Umbilical cord (tissue), 2 donors: ENCODE measurements around the gene GAGE10. TPM values are rescaled to one million over a fixed set of nuclear protein-coding genes. Genes with fewer than 3 reads are reported as not detected.

Experiments
- DNase-seq: peaks from one replicate; pipeline ENCODE4 v3.0.0-alpha.2; 2015; ENCODE audit warnings: low spot score
- total RNA-seq: library from RNA; depleted of rRNA; stranded (reverse); fragments of >200 nt; gene quantifications from one replicate; pipeline ENCODE4 v1.2.3, GENCODE V29; 2014; ENCODE audit warnings: low replicate concordance; ENCODE audit not compliant: insufficient read depth

Gene GAGE10
- total RNA-seq: not detected

DNA sequence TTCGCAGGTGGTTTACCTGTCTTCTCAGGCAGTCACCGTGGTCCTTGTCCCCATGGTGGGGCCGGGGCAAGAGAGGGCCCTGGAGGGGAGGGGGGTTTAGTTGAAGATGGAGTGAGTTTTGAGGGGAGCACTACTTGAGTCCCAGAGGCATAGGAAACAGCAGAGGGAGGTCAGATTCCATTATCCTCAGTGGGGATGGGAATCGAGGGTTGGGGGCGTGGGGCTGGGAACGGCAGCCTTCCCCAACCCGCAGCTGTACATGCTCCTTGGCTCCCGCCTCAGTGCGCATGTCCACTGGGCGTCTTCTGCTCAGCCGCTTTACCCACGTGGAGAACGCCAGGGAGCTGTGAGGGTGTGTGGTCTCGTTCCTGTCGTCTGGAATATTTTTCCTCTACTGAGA is at the start of gene GAGE10:
TSS of gene GAGE10 (plus strand) at position 301 of the 400 bp plus-strand sequence. CDS start 1,214 bp downstream, outside the sequence.
- no peak for DNase-seq

DNA sequence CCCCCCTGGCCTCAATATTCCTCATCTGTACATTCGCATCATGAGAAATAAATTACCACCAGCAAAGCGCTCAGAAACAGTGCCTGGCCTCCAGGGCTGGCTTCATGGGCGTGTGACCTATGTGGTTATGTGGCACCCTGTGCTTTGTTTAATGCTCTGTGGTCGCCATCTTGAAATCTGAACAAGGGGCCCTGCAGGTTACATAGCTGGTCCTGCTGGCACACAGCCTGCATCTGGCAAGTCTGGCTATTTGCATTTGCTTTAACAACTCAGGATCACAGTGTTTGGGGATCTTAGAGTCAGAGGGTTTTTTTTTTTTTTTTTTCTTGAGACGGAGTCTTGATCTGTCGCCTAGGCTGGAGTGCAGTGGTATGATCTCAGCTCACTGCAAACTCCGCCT is 48.8 kb upstream of the GAGE10 start:
- DNase-seq: no peak

DNA sequence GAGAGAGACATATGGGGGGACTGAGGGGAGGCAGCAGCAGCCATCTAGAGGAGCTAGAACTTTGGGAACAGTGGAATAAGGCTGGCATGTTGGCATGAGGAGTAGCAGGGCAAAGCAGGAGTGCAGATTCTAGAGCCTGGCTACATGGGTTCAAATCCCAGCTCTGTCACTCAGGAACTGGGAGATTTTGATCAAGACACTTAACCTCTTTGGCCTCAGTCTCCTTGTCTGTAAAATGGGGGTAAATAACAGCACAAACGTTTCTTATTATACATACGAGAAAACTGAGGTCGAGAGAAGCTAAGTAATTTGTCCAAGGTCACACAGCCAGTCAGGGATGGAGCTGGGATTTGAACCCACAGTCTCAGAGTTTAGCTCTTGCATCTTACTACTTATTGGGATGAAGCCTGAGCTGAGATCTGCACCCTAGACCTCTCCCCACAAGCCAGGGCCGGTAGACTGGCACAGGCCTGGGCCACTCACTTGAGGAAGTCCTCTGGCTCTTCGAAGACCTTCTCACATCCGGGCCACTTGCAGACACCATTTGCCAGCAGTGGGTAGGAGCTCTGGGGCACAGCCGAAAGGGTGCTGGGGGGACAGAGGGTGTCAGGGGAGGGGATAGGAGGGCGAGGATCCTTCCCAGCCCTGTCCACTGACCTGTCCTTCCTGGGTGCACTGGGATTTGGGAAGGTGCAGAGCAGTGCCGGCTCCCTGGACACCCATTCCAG is 47.0 kb upstream of the GAGE10 start:
- no peak for DNase-seq

- DNase-seq: no peak
Observed at GRCh38 chrX:49257074-49257790, 46.2 kb upstream of the GAGE10 start.

DNA sequence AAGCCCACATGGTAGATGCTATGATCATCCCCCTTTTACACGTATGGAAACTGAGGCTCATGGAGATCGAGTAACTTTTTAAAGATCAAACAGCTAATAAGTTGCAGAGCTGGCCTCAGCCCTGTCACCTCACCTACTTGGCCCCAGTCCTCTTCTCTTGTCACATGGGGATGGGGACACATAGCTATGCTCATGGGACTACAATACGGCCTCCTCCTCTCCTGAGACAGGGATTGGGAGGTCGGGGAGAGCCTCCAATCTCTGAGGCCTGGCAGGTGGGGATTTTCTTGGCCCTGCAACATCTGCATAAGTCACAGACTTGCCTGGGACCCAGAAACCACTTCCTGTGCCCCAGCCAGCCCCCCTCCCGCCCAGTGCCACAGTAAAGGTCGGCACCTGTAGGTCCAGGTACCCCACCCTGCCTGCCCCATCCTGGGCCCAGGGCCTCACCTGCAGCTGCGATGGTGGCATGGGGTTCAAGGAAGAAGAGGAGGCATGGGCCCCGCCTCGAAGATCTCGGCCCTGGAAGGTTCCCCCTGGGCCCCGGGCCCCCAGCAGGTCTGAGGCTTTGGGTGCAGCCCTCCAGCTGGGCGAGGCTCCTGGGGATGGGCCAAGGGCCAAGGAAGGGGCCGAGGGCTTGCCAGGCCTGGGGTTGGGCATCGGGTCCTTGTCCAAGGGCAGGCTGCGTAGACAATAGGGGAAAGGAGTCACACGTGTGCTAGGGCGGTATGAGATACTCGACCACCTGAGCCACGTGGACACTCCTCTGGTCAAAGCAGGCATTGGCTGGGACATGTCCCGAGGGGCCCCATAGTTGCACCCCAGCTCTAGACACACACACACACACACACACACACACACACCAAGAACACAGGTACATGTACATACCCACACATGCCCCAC is 45.3 kb upstream of the GAGE10 start:
- DNase-seq: no peak

DNA sequence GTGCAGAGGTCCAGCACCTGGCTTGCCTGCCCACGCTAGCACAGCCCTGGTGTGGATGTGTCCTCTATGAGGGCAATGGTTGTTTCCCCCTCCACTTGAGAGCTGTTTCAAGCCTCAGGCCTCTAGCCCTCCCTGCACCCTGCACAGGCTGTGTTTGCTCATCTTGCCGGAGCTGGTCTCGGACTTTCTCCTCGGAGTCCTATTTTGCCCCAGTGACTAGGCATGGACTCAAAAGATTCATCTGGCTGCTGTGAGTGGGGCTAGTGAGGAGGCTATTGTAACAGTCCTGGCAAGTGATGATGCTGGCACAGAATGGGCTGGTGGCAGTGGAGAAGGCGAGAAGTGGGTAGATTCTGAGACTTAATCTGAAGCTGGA is 44.7 kb upstream of the GAGE10 start:
- no peak for DNase-seq

DNA sequence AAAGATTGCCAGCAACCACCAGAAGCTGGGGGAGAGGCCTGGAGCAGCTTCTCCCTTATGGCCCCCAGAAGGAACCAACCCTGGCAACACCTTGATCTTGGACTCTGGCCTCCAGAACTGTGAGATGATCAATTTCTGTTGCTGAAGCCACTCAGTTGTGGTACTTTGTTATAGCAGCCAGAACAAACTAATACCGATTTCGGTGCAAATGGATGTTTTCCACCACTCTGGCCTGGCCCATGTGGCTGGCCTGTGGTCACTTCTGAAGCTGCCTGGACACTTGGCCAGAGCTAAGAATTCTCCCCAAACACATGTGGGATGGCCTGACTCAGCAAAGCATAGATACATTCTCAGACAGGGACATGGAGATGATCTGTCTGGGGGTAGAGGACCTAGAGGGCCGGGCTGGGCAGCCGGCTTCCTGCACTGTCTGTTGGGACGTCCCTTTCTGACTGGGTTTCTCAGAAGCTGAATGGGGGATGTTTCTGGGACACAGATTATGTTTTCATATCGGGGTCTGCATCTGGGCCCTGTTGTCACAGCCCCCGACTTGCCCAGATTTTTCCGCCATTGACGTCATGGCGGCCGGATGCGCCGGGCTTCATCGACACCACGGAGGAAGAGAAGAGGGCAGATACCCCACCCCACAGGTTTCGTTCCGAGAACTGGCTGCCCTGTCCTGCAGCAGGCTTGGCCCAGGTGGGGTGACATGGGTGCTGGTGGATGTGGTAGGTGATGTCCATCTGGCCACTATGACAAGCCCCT is 43.0 kb upstream of the GAGE10 start:
- DNase-seq: no peak

DNA sequence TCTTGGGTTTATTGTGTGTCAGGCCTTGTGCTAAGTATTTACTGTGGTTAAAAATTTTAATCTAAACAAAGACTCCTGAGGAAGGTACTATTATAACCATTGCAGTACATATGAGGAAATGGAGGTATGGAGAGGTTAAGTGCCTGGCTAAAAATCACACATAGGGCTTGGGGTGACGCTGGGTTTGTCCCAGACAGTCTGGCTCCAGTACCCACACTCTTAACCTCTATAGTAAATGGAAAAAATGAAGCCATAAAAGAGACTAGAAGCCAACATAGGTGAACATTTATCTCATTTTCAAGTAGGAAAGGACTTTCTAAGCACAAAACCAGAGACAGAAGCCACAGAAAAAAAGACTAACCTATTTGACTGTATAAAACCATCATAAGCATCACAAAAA is 40.8 kb upstream of the GAGE10 start:
- DNase-seq: no peak

- DNase-seq: no peak
Observed at GRCh38 chrX:49263631-49264030, 39.8 kb upstream of the GAGE10 start.

DNA sequence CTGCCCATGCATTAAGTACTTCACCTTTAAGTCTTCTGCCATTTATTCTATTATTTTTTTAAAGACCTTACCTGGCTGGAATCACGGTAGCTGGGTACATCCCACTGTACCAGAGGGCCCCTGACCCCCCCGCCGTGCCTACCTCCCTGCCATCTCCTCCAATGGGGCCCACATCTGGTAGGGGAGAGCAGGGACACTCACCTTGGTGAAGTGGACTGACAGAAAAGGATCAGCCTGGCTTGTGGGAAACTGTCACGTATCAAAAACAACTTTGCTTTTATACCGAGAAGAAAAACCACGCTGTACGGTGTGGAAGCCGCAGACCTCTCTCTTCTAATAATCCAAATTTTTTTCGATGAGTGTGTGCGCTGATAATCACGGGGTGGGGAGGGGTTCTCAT is 39.0 kb upstream of the GAGE10 start, which contains the start of gene FOXP3:
TSS of gene FOXP3 (minus strand) at position 251 of the 400 bp plus-strand sequence. CDS start 6,205 bp downstream, outside the sequence.
- no peak for DNase-seq

DNA sequence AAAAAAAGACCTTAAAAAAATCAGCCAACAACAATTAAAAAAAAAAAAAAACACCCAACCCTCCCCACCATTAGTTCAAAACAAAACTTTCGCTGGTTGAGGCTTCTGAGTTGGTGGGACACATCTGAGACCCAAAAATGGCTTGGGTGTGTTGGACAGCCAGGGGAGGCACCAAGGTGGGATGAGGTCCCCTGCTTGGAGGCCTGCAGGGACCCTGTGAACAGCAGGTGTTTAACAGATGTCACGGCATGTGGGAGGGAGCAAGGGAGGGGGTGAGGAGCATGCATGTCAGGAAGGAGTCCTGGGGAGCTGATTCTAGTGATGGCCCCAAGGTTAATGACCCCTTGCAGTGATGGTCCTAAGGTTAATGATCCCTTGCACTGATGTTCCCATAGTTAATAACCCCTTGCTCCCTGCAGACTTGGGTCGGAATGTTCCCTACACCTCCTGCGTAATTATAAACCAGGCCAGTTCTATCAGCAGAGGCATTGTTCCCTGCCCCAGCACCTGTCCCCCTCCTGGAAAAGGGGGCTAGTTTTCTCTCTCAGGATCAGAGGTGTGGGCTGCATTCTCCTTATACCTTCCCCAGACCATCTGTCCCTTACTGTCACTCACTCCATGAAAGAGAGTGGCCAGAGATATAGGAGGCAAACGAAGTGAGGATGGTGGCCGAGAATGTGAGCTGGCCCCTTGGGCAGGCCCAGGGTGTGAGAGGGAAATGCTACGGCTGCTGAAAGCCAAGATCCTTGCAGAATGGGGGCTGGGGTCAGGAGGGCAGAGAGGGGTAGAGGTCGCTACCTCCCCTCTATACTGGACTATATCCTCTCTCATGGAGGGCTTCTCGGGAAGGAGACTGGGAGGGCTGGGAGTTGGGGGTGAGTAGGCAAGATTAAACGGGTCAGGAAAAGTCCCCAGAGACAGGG is 36.7 kb upstream of the GAGE10 start:
- no peak for DNase-seq

GRCh38 chrX:49268702-49269009 is 34.8 kb upstream of the GAGE10 start:
- peak; percentile 1 for DNase-seq

DNA sequence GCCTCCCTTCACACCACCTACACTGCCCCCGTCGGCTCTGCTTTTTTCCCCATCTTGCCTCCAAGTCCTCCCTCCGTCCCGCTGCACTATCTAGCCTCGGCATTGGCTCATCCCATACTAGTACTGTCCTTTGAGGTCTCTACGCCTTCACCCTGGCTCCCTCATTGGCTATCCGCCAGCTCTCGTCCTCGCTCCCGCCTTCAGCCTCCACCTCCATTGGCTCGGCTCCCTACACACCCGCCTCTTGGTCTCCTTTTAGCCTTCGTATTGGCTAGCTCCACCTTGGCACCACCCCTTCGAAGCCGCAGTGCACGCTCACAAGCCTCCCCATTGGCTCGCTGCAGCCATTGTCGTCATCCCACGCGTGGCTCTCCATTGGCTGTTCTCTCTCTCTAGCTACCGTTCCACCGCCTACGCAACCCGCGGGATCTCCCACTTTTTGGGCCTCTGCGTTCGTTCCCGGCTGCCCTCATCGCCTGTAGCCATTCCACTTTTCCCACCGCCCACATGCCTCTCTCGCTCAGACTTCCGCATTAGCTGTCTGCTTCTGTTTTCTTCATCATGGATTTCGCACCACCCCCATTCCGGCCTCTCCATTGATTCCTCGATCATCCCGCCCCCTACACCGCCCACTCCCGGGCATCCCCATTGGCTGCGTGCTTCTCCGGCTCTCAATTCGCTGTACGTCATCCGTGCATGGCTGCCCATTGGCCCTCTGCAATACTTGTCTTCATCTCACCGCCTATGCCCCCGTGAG is 34.3 kb upstream of the GAGE10 start:
- peak; percentile 98 for DNase-seq

DNA sequence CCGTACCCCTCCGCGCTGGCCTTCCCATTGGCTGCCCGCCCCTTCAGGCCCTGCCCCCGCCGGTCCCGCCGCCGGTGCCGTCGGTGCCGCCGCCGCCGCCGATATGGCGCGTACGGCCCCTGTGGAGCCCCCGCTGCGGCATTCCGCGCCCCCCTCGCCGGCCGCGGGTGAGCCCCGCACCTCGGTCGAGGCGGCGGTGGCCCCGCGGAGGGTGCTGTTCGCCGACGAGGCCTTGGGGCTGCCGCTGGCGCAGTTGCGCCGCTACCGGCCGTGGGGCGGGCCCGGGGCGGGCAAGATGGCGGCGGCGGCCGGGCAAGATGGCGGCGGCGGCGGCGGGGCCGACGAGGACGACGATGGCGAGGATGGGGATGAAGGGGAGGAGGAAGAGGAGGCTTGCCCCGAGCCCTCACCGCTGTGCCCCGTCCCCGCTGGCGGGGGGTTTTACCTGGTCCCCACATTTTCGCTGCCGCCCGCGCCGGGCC is 33.6 kb upstream of the GAGE10 start, which contains the start of gene PPP1R3F:
TSS of gene PPP1R3F (plus strand) at position 27 of the 482 bp plus-strand sequence. CDS start at position 104, 77 bp downstream.
- DNase-seq: no peak

DNA sequence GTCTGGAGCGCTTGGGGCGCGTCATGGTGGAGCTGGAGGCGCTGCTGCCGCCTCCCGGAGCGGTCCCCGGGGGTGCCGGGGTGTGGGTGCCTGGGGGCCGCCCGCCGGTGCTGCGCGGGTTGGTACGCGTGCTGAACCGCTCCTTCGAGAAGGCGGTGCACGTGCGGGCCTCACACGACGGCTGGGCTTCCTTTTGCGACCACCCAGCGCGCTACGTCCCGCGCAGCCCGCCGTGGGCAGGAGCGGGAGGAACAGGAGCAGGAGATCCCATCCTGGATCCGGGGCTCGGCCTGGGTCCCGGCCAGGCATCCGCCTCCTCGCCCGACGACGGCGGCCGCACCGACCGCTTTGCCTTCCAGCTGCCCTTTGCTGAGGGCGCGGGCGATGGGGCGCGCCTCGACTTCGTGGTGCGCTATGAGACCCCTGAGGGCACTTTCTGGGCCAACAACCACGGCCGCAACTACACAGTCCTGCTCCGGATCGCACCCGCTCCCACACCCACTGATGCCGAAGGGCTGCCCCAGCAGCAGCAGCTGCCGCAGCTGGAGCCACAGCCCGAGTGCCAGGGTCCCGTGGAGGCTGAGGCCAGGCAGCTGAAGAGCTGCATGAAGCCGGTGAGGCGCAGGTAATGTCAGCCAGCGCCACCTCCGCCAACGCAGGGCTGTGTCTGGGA is 33.1 kb upstream of the GAGE10 start:
- no peak for DNase-seq

GRCh38 chrX:49271341-49271740 is 32.1 kb upstream of the GAGE10 start:
- DNase-seq: peak; percentile 4

GRCh38 chrX:49272421-49272820 is 31.0 kb upstream of the GAGE10 start:
- no peak for DNase-seq

DNA sequence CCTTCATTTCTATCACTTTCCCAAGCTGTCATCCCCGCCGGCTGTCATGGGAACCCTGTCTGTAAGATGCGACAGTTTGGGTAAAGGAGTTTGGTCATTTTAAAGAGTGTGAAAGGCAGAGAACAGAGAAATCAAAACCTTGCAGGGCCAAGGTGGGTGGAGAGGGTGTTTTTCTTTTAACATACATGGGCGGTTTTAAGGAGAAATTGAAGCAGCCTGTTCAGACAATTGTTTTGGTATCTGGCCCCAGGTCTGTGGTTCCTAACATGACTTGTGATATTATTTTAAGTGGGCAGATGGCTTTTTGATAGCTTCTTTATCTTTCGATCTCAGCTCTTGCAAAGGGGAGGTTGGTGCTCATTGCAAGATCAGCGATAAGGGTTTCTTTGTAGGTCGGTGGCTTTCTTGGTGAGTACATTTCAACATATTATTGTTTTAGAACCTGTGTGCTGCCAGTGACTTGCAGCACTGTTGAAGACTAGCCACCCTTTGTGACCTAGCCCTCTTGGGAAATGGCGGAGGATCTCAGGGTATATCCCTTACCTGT is 30.2 kb upstream of the GAGE10 start:
- DNase-seq: no peak
